GM23338 (cell line): Measurements from ENCODE around the gene GRID1. TPM values are rescaled to one million over a fixed set of nuclear protein-coding genes. Genes with fewer than 3 reads are reported as not detected.

Experiments
- ATAC-seq: fragments of 200-7000 bp; cut with Tn5 transposase; 3 replicates; pipeline ENCODE4 v1.9.1; 2020
- DNase-seq: peaks from one replicate; pipeline ENCODE4 v3.0.0-alpha.2; 2015; ENCODE audit warnings: low spot score
- H2AFZ ChIP-seq: fragments of 200-600 bp; sonication (generic); 2 replicates; pipeline ENCODE4 v1.8.0; 2016; ENCODE audit warnings: antibody characterized with exemption, mild to moderate bottlenecking, moderate library complexity
- H3F3A ChIP-seq: fragments of 200-600 bp; sonication (generic); replicated peaks from 2 replicates; pipeline ENCODE4 v1.8.0; 2017; ENCODE audit warnings: antibody characterized with exemption, mixed run types, low read depth
- H3K27ac ChIP-seq: fragments of 200-600 bp; sonication (generic); 2 replicates; pipeline ENCODE4 v1.6.1; 2016; ENCODE audit warnings: low read depth
- H3K27me3 ChIP-seq: fragments of 200-600 bp; sonication (generic); 2 replicates; pipeline ENCODE4 v1.8.0; 2016; ENCODE audit warnings: mild to moderate bottlenecking, mixed run types, moderate library complexity; ENCODE audit not compliant: insufficient read depth
- H3K36me3 ChIP-seq: fragments of 200-600 bp; sonication (generic); 2 replicates; pipeline ENCODE4 v1.8.0; 2016; ENCODE audit warnings: mild to moderate bottlenecking; ENCODE audit not compliant: insufficient read depth
- H3K4me1 ChIP-seq: fragments of 200-600 bp; sonication (generic); 2 replicates; pipeline ENCODE4 v1.8.0; 2016; ENCODE audit warnings: mild to moderate bottlenecking, moderate library complexity; ENCODE audit not compliant: insufficient read depth
- H3K4me2 ChIP-seq: fragments of 200-600 bp; sonication (generic); 2 replicates; pipeline ENCODE4 v1.7.1; 2017; ENCODE audit warnings: mixed run types
- H3K4me3 ChIP-seq: fragments of 200-600 bp; sonication (generic); 2 replicates; pipeline ENCODE4 v1.6.1; 2016; ENCODE audit warnings: mixed run types
- H3K79me2 ChIP-seq: fragments of 200-600 bp; sonication (generic); replicated peaks from 2 replicates; pipeline ENCODE4 v1.8.0; 2017; ENCODE audit warnings: mild to moderate bottlenecking; ENCODE audit not compliant: insufficient read depth
- H3K9me2 ChIP-seq: fragments of 200-600 bp; sonication (generic); 2 replicates; pipeline ENCODE4 v1.8.0; 2017; ENCODE audit not compliant: insufficient read depth
- H4K20me1 ChIP-seq: fragments of 200-600 bp; sonication (generic); replicated peaks from 2 replicates; pipeline ENCODE4 v1.8.0; 2017; ENCODE audit warnings: mild to moderate bottlenecking; ENCODE audit not compliant: insufficient read depth
- H3K27ac Mint-ChIP-seq: 2 replicates; pipeline ENCODE4 v1.8.0; 2020; ENCODE audit warnings: inconsistent platforms, mild to moderate bottlenecking, moderate library complexity, mixed read lengths
- H3K27me3 Mint-ChIP-seq: 3 replicates; pipeline ENCODE4 v1.8.0; 2022; ENCODE audit warnings: low read depth, mild to moderate bottlenecking, moderate library complexity, mixed read lengths, inconsistent platforms; ENCODE audit not compliant: insufficient read depth, poor library complexity
- H3K36me3 Mint-ChIP-seq: 3 replicates; pipeline ENCODE4 v1.8.0; 2021; ENCODE audit warnings: low read depth, mild to moderate bottlenecking, inconsistent platforms, moderate library complexity, mixed read lengths
- H3K4me1 Mint-ChIP-seq: 3 replicates; pipeline ENCODE4 v1.8.0; 2020; ENCODE audit warnings: mild to moderate bottlenecking, inconsistent platforms, mixed read lengths
- H3K4me3 Mint-ChIP-seq: 3 replicates; pipeline ENCODE4 v1.8.0; 2021; ENCODE audit warnings: moderate library complexity, mild to moderate bottlenecking, inconsistent platforms, mixed read lengths
- H3K9me3 Mint-ChIP-seq: 3 replicates; pipeline ENCODE4 v1.8.0; 2020; ENCODE audit warnings: moderate library complexity, mild to moderate bottlenecking, inconsistent platforms, mixed read lengths
- CREB1 ChIP-seq: fragments of 250-450 bp; sonication (Bioruptor Pico); IDR thresholded peaks from 2 replicates; pipeline ENCODE4 v1.5.0; 2020; ENCODE audit warnings: low read depth, mild to moderate bottlenecking, moderate library complexity
- JUNB ChIP-seq: IDR thresholded peaks from one replicate; pipeline ENCODE4 v1.6.1; 2016; ENCODE audit warnings: antibody characterized with exemption; ENCODE audit not compliant: unreplicated experiment
- NANOG ChIP-seq: IDR thresholded peaks from 2 replicates; pipeline ENCODE4 v1.6.1; 2016; ENCODE audit warnings: antibody characterized with exemption, borderline replicate concordance
- POLR2AphosphoS5 ChIP-seq: IDR thresholded peaks from 2 replicates; pipeline ENCODE4 v1.6.1; 2016; ENCODE audit warnings: antibody characterized with exemption, low read depth
- REST ChIP-seq: IDR thresholded peaks from one replicate; pipeline ENCODE4 v1.6.1; 2018; ENCODE audit warnings: antibody characterized with exemption; ENCODE audit not compliant: unreplicated experiment
- STAT1 ChIP-seq: IDR thresholded peaks from one replicate; pipeline ENCODE4 v1.6.1; 2016; ENCODE audit warnings: antibody characterized with exemption; ENCODE audit not compliant: unreplicated experiment
- polyA plus RNA-seq: library from polyadenylated mRNA; unstranded; fragments of >200 nt; fragmentation: Nextera tagmentation; extraction: Ambion mirVana; gene quantifications from 2 replicates; pipeline ENCODE4 v1.2.1, GENCODE V29; 2016
- total RNA-seq: library from RNA; depleted of rRNA; stranded (reverse); fragments of >200 nt; shearing (Covaris generic); gene quantifications from 2 replicates; pipeline ENCODE4 v1.2.3, GENCODE V29; 2014
- TF ChIP-seq, protein P1 (sequence below), 2 experiments: fragments of 200-600 bp in 1 of 2; sonication (generic) in 1 of 2; conservative IDR thresholded peaks; 2 replicates each; pipeline versions ENCODE4 v1.5.1 to v1.6.1; 2016 to 2017; ENCODE audit warnings: antibody characterized with exemption in 2 of 2, low read depth in 2 of 2, mild to moderate bottlenecking in 2 of 2, moderate library complexity in 1 of 2
- TF ChIP-seq, protein P2 (sequence below): fragments of 250-450 bp; sonication (Bioruptor Pico); IDR thresholded peaks from 2 replicates; pipeline ENCODE4 v1.5.0; 2020; ENCODE audit warnings: mild to moderate bottlenecking, moderate library complexity

GRID1 gene
- total and polyA plus RNA-seq, 2 experiments from 2014 or later = 0.14 to 0.15 TPM

DNA sequence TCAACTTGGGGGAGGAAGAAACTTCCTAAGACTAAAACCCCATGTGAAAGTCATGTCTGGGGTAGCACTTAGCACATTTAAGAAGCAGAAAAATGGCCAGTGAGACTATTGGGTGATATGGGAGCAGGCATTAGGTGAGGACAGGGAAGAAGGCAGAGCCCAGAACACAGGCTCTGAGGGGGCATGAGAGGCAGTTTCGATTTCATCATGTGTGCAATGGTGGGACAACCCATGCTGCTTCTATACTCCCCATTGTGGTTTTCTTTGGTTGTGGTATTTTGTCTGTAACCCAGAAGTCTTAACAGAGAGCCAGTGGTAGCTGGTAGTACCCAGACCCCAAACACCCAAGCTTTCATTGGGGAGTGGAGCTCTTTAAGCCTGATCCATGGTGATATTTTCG lies 752.0 kb downstream of the GRID1 start:
- H3K9me2 ChIP-seq = no peaks in the 10 kb centered on the region
- H2AFZ ChIP-seq = no peak overlapping the region
- H3K79me2 ChIP-seq = no peaks in the 10 kb centered on the region
- ATAC-seq (no peak), DNase-seq (no peak)
- H3K4me3 Mint-ChIP-seq = no peak overlapping the region
- H3K4me2 ChIP-seq = no peak overlapping the region
- H3K27me3 ChIP-seq = no peaks in the 10 kb centered on the region
- H3K4me1 Mint-ChIP-seq = no peaks in the 10 kb centered on the region
- no peak overlapping the region for H3K27ac Mint-ChIP-seq
- no peak overlapping the region for H3K27ac ChIP-seq
- H3K36me3 Mint-ChIP-seq = peaks cover 15% of the 10 kb centered on the region; the same call in 2 of the 3 replicates
- H3K4me1 ChIP-seq = no peaks in the 10 kb centered on the region
- no peaks in the 10 kb centered on the region for H3F3A ChIP-seq
- H3K27me3 Mint-ChIP-seq = peaks cover 7% of the 10 kb centered on the region
- no peaks in the 10 kb centered on the region for H3K36me3 ChIP-seq
- H3K4me3 ChIP-seq = no peak overlapping the region
- H4K20me1 ChIP-seq = no peaks in the 10 kb centered on the region
- H3K9me3 Mint-ChIP-seq = peaks cover 92% of the 10 kb centered on the region
- TF ChIP-seq NANOG (no peak), STAT1 (no peak), POLR2AphosphoS5 (no peak), JUNB (no peak)
- TF ChIP-seq, protein P1, sequence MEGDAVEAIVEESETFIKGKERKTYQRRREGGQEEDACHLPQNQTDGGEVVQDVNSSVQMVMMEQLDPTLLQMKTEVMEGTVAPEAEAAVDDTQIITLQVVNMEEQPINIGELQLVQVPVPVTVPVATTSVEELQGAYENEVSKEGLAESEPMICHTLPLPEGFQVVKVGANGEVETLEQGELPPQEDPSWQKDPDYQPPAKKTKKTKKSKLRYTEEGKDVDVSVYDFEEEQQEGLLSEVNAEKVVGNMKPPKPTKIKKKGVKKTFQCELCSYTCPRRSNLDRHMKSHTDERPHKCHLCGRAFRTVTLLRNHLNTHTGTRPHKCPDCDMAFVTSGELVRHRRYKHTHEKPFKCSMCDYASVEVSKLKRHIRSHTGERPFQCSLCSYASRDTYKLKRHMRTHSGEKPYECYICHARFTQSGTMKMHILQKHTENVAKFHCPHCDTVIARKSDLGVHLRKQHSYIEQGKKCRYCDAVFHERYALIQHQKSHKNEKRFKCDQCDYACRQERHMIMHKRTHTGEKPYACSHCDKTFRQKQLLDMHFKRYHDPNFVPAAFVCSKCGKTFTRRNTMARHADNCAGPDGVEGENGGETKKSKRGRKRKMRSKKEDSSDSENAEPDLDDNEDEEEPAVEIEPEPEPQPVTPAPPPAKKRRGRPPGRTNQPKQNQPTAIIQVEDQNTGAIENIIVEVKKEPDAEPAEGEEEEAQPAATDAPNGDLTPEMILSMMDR (conservative IDR thresholded peaks at IDR 0.05; ENCODE audit: low read depth in 2 of 2) = no peak

- H3K4me1 Mint-ChIP-seq = no peaks in the 10 kb centered on the region
- ATAC-seq (no peak), DNase-seq (no peak)
- no peak overlapping the region for H3K27ac Mint-ChIP-seq
- Histone ChIP-seq H3K4me2 (no peak overlapping the region), H3F3A (no peaks in the 10 kb centered on the region), H3K4me1 (no peaks in the 10 kb centered on the region), H3K36me3 (no peaks in the 10 kb centered on the region), H3K79me2 (no peaks in the 10 kb centered on the region), H3K27me3 (no peaks in the 10 kb centered on the region), H2AFZ (no peak overlapping the region), H3K27ac (no peak overlapping the region), H3K9me2 (no peaks in the 10 kb centered on the region), H3K4me3 (no peak overlapping the region), H4K20me1 (no peaks in the 10 kb centered on the region)
- peaks cover 12% of the 10 kb centered on the region; the same call in 2 of the 3 replicates for H3K36me3 Mint-ChIP-seq
- H3K9me3 Mint-ChIP-seq = peaks cover 90% of the 10 kb centered on the region
- no peak overlapping the region for H3K4me3 Mint-ChIP-seq
- TF ChIP-seq CREB1 (CRISPR knock-in tag) = no peak
- no peak for TF ChIP-seq REST
- TF ChIP-seq, protein P2, sequence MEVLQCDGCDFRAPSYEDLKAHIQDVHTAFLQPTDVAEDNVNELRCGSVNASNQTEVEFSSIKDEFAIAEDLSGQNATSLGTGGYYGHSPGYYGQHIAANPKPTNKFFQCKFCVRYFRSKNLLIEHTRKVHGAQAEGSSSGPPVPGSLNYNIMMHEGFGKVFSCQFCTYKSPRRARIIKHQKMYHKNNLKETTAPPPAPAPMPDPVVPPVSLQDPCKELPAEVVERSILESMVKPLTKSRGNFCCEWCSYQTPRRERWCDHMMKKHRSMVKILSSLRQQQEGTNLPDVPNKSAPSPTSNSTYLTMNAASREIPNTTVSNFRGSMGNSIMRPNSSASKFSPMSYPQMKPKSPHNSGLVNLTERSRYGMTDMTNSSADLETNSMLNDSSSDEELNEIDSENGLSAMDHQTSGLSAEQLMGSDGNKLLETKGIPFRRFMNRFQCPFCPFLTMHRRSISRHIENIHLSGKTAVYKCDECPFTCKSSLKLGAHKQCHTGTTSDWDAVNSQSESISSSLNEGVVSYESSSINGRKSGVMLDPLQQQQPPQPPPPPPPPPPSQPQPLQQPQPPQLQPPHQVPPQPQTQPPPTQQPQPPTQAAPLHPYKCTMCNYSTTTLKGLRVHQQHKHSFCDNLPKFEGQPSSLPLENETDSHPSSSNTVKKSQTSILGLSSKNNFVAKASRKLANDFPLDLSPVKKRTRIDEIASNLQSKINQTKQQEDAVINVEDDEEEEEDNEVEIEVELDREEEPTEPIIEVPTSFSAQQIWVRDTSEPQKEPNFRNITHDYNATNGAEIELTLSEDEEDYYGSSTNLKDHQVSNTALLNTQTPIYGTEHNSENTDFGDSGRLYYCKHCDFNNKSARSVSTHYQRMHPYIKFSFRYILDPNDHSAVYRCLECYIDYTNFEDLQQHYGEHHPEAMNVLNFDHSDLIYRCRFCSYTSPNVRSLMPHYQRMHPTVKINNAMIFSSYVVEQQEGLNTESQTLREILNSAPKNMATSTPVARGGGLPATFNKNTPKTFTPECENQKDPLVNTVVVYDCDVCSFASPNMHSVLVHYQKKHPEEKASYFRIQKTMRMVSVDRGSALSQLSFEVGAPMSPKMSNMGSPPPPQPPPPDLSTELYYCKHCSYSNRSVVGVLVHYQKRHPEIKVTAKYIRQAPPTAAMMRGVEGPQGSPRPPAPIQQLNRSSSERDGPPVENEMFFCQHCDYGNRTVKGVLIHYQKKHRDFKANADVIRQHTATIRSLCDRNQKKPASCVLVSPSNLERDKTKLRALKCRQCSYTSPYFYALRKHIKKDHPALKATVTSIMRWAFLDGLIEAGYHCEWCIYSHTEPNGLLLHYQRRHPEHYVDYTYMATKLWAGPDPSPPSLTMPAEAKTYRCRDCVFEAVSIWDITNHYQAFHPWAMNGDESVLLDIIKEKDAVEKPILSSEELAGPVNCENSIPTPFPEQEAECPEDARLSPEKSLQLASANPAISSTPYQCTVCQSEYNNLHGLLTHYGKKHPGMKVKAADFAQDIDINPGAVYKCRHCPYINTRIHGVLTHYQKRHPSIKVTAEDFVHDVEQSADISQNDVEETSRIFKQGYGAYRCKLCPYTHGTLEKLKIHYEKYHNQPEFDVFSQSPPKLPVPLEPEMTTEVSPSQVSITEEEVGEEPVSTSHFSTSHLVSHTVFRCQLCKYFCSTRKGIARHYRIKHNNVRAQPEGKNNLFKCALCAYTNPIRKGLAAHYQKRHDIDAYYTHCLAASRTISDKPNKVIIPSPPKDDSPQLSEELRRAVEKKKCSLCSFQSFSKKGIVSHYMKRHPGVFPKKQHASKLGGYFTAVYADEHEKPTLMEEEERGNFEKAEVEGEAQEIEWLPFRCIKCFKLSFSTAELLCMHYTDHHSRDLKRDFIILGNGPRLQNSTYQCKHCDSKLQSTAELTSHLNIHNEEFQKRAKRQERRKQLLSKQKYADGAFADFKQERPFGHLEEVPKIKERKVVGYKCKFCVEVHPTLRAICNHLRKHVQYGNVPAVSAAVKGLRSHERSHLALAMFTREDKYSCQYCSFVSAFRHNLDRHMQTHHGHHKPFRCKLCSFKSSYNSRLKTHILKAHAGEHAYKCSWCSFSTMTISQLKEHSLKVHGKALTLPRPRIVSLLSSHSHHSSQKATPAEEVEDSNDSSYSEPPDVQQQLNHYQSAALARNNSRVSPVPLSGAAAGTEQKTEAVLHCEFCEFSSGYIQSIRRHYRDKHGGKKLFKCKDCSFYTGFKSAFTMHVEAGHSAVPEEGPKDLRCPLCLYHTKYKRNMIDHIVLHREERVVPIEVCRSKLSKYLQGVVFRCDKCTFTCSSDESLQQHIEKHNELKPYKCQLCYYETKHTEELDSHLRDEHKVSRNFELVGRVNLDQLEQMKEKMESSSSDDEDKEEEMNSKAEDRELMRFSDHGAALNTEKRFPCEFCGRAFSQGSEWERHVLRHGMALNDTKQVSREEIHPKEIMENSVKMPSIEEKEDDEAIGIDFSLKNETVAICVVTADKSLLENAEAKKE (CRISPR knock-in tag) = no peak
- TF ChIP-seq, protein P1 (conservative IDR thresholded peaks at IDR 0.05; ENCODE audit: low read depth in 2 of 2) = no peak
- H3K27me3 Mint-ChIP-seq = peaks cover 7% of the 10 kb centered on the region
Measured at GRCh38 chr10:85613391-85613790, 753.2 kb downstream of the GRID1 start.
